Measurements from ENCODE around the gene RPL21. TPM values are rescaled to one million over a fixed set of nuclear protein-coding genes. Genes with fewer than 3 reads are reported as not detected.
"Not testable (repeated sequence)": the region's sequence is repeated elsewhere in the genome, so short reads cannot be mapped to it uniquely, and the experiment has no call there.

The RPL21 gene
- total RNA-seq (2014; rRNA removed): 756 and 812 TPM in 2 replicates
- polyA plus RNA-seq (2012): 1,356 TPM

GRCh38 chr13:27251166-27252091, at the start of gene RPL21:
Gene RPL21, plus strand, starts transcription at chr13:27251558. Its CDS starts 2,219 bp downstream, at chr13:27253777.
- peak; percentile 94 for DNase-seq (ENCODE audit: low read depth)

- DNase-seq (ENCODE audit: low read depth): no peak
Measured at GRCh38 chr13:27201661-27202060, 49.7 kb upstream of the RPL21 start.

GRCh38 chr13:27203186-27203585, 48.2 kb upstream of the RPL21 start:
- DNase-seq (ENCODE audit: low read depth): no peak

- DNase-seq (ENCODE audit: low read depth): peak; percentile 43
Measured at GRCh38 chr13:27203854-27204253, 47.5 kb upstream of the RPL21 start.

- no peak for DNase-seq (ENCODE audit: low read depth)
Measured at GRCh38 chr13:27208514-27208913, 42.8 kb upstream of the RPL21 start.

- no peak for DNase-seq (ENCODE audit: low read depth)
Measured at GRCh38 chr13:27211271-27211670, 40.1 kb upstream of the RPL21 start.

- DNase-seq (ENCODE audit: low read depth): peak; percentile 58
Measured at GRCh38 chr13:27211771-27212364, 39.5 kb upstream of the RPL21 start.

- DNase-seq (ENCODE audit: low read depth): not testable (repeated sequence)
Measured at GRCh38 chr13:27213386-27213785, 38.0 kb upstream of the RPL21 start.

- DNase-seq (ENCODE audit: low read depth): not testable (repeated sequence)
Measured at GRCh38 chr13:27217791-27218190, 33.6 kb upstream of the RPL21 start.

- not testable (repeated sequence) for DNase-seq (ENCODE audit: low read depth)
Measured at GRCh38 chr13:27218861-27219260, 32.5 kb upstream of the RPL21 start.

GRCh38 chr13:27219611-27220010, 31.7 kb upstream of the RPL21 start:
- no peak for DNase-seq (ENCODE audit: low read depth)

GRCh38 chr13:27222100-27222499, 29.3 kb upstream of the RPL21 start:
- DNase-seq (ENCODE audit: low read depth): not testable (repeated sequence)

- DNase-seq (ENCODE audit: low read depth): no peak
Measured at GRCh38 chr13:27226991-27227390, 24.4 kb upstream of the RPL21 start.

- DNase-seq (ENCODE audit: low read depth): no peak
Measured at GRCh38 chr13:27228131-27228530, 23.2 kb upstream of the RPL21 start.

GRCh38 chr13:27229642-27230041, 21.7 kb upstream of the RPL21 start:
- no peak for DNase-seq (ENCODE audit: low read depth)

GRCh38 chr13:27233964-27234363, 17.4 kb upstream of the RPL21 start:
- no peak for DNase-seq (ENCODE audit: low read depth)

- no peak for DNase-seq (ENCODE audit: low read depth)
Measured at GRCh38 chr13:27236478-27236877, 14.9 kb upstream of the RPL21 start.

GRCh38 chr13:27242702-27243101, 8.7 kb upstream of the RPL21 start:
- DNase-seq (ENCODE audit: low read depth): no peak

GRCh38 chr13:27245610-27246009, 5.7 kb upstream of the RPL21 start:
- DNase-seq (ENCODE audit: low read depth): no peak

GRCh38 chr13:27250833-27251165, 559 bp upstream of the RPL21 start:
- no peak for DNase-seq (ENCODE audit: low read depth)

GRCh38 chr13:27252467-27252866, 1.1 kb downstream of the RPL21 start:
- no peak for DNase-seq (ENCODE audit: low read depth)

- DNase-seq (ENCODE audit: low read depth): no peak
Measured at GRCh38 chr13:27257233-27257568, 5.8 kb downstream of the RPL21 start.

- DNase-seq (ENCODE audit: low read depth): no peak
Measured at GRCh38 chr13:27257648-27258253, 6.4 kb downstream of the RPL21 start.
